GM18502 (cell line): Measurements from ENCODE around the gene NCAM1.

Experiments used
- ATAC-seq: cut with Tn5 transposase; IDR thresholded peaks from one replicate; pipeline ENCODE4 v1.9.1; 2021; ENCODE audit warnings: mild to moderate bottlenecking; ENCODE audit not compliant: unreplicated experiment, poor library complexity

Gene NCAM1

GRCh38 chr11:112967082-112967481 is 5.9 kb downstream of the NCAM1 start:
- ATAC-seq, result no peak

- no peak for ATAC-seq
Observed at GRCh38 chr11:112968941-112969713, 7.9 kb downstream of the NCAM1 start.

- ATAC-seq, result no peak
Observed at GRCh38 chr11:112971195-112971594, 10.0 kb downstream of the NCAM1 start.

- ATAC-seq, result no peak
Observed at GRCh38 chr11:112971827-112972226, 10.6 kb downstream of the NCAM1 start.

- no peak for ATAC-seq
Observed at GRCh38 chr11:112972399-112973145, 11.4 kb downstream of the NCAM1 start.

- no peak for ATAC-seq
Observed at GRCh38 chr11:112975051-112975450, 13.8 kb downstream of the NCAM1 start.

- no peak for ATAC-seq
Observed at GRCh38 chr11:112975493-112975892, 14.3 kb downstream of the NCAM1 start.

- ATAC-seq, result no peak
Observed at GRCh38 chr11:112977755-112978154, 16.5 kb downstream of the NCAM1 start.

GRCh38 chr11:112983887-112984286 is 22.7 kb downstream of the NCAM1 start:
- no peak for ATAC-seq

- ATAC-seq, result no peak
Observed at GRCh38 chr11:112989198-112989597, 28.0 kb downstream of the NCAM1 start.

GRCh38 chr11:112993808-112994207 is 32.6 kb downstream of the NCAM1 start:
- ATAC-seq, result no peak

- no peak for ATAC-seq
Observed at GRCh38 chr11:112995423-112996090, 34.3 kb downstream of the NCAM1 start.

GRCh38 chr11:112996994-112997393 is 35.8 kb downstream of the NCAM1 start:
- no peak for ATAC-seq

- ATAC-seq, result no peak
Observed at GRCh38 chr11:112997857-112998466, 36.7 kb downstream of the NCAM1 start.

GRCh38 chr11:112999520-112999919 is 38.3 kb downstream of the NCAM1 start:
- no peak for ATAC-seq

GRCh38 chr11:113001709-113002108 is 40.5 kb downstream of the NCAM1 start:
- ATAC-seq, result no peak

GRCh38 chr11:113006896-113007445 is 45.8 kb downstream of the NCAM1 start:
- ATAC-seq, result no peak

- ATAC-seq, result no peak
Observed at GRCh38 chr11:113014262-113015097, 53.3 kb downstream of the NCAM1 start.

GRCh38 chr11:113015098-113015455 is 53.9 kb downstream of the NCAM1 start:
- ATAC-seq, result no peak

- ATAC-seq, result no peak
Observed at GRCh38 chr11:113016905-113017304, 55.7 kb downstream of the NCAM1 start.
